ENCODE measurements around the gene ARSG.

GRCh38 chr17:68458260-68459036 is 167.2 kb downstream of the ARSG start:
- TF ChIP-seq CTCF (optimal IDR thresholded peaks at IDR 0.05 in 1 of 3, IDR thresholded peaks at IDR 0.05 in 1 of 3, conservative IDR thresholded peaks at IDR 0.05 in 1 of 3; ENCODE audit: extremely low read depth in 1 of 3, insufficient read depth in 2 of 3, low read length in 3 of 3): no peak
- TF ChIP-seq EZH2 (IDR thresholded peaks at IDR 0.05; ENCODE audit: low read length): no peak
